Vagina (tissue), 2 donors: ENCODE results near the gene CREG2.

Source experiments
- POLR2A ChIP-seq, 2 donors: fragments of 450-650 bp; IDR thresholded peaks; one replicate each; pipeline ENCODE4 v1.6.1; 2017; ENCODE audit warnings: antibody characterized with exemption in 2 of 2, mild to moderate bottlenecking in 2 of 2, moderate library complexity in 2 of 2
- POLR2AphosphoS5 ChIP-seq, 2 donors: sonication (generic); formaldehyde crosslinking; IDR thresholded peaks; one replicate each; pipeline ENCODE4 v1.9.0; 2017; ENCODE audit warnings: antibody characterized with exemption in 2 of 2, mild to moderate bottlenecking in 2 of 2, low read depth in 1 of 2; ENCODE audit not compliant: insufficient read depth in 1 of 2
- TF ChIP-seq, protein P1 (sequence below), 3 experiments: fragments of 450-650 bp in 2 of 3; fragments of 200-600 bp in 1 of 3; sonication (generic) in 1 of 3; IDR thresholded peaks; one replicate each; pipeline ENCODE4 v1.5.1; 2017 to 2019; ENCODE audit warnings: antibody characterized with exemption in 3 of 3, mild to moderate bottlenecking in 2 of 3, moderate library complexity in 2 of 3

GRCh38 chr2:101344137-101344536 lies 43.2 kb downstream of the CREG2 start:
- no peak for TF ChIP-seq POLR2A (IDR thresholded peaks at IDR 0.05)
- TF ChIP-seq, protein P1, sequence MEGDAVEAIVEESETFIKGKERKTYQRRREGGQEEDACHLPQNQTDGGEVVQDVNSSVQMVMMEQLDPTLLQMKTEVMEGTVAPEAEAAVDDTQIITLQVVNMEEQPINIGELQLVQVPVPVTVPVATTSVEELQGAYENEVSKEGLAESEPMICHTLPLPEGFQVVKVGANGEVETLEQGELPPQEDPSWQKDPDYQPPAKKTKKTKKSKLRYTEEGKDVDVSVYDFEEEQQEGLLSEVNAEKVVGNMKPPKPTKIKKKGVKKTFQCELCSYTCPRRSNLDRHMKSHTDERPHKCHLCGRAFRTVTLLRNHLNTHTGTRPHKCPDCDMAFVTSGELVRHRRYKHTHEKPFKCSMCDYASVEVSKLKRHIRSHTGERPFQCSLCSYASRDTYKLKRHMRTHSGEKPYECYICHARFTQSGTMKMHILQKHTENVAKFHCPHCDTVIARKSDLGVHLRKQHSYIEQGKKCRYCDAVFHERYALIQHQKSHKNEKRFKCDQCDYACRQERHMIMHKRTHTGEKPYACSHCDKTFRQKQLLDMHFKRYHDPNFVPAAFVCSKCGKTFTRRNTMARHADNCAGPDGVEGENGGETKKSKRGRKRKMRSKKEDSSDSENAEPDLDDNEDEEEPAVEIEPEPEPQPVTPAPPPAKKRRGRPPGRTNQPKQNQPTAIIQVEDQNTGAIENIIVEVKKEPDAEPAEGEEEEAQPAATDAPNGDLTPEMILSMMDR (IDR thresholded peaks at IDR 0.05): no peak
- no peak for TF ChIP-seq POLR2AphosphoS5 (IDR thresholded peaks at IDR 0.05; ENCODE audit: insufficient read depth in 1 of 2, low read depth in 1 of 2)
